ENCODE data around the gene ZNF229.
"Not testable (repeated sequence)": the region's sequence is repeated elsewhere in the genome, so short reads cannot be mapped to it uniquely, and the experiment has no call there.

GRCh38 chr19:44462600-44463286, 14.5 kb upstream of the ZNF229 start:
- TF ChIP-seq CTCF, POLR2A, POLR2AphosphoS5 (IDR thresholded peaks at IDR 0.05): not testable (repeated sequence)
